NCI-H146 (cell line): Measurements from ENCODE around the gene TLE6.
"Not testable (repeated sequence)": the region's sequence is repeated elsewhere in the genome, so short reads cannot be mapped to it uniquely, and the experiment has no call there.

Source experiments
- DNase-seq: peaks from one replicate; lab custom pipeline; 2025; lab: John Stamatoyannopoulos, UW

The TLE6 gene

GRCh38 chr19:2974342-2975041 lies 2.9 kb upstream of the TLE6 start:
- DNase-seq, result no peak

GRCh38 chr19:2976609-2977000 lies 759 bp upstream of the TLE6 start:
- DNase-seq, result no peak

- DNase-seq, result no peak
These were observed 378 bp downstream of the TLE6 start for GRCh38 chr19:2977746-2978138.

GRCh38 chr19:2978166-2978767 lies 903 bp downstream of the TLE6 start:
- DNase-seq, result no peak

GRCh38 chr19:2978772-2979171 lies 1.4 kb downstream of the TLE6 start:
- DNase-seq, result no peak

- no peak for DNase-seq
These were observed 4.5 kb downstream of the TLE6 start for GRCh38 chr19:2981898-2982297.

- no peak for DNase-seq
These were observed 5.2 kb downstream of the TLE6 start for GRCh38 chr19:2982561-2982960.

- peak; percentile 16 for DNase-seq
These were observed 5.6 kb downstream of the TLE6 start for GRCh38 chr19:2982983-2983350.

- peak; percentile 88 for DNase-seq
These were observed 6.2 kb downstream of the TLE6 start for GRCh38 chr19:2983351-2984214.

GRCh38 chr19:2984215-2984528 lies 6.8 kb downstream of the TLE6 start:
- DNase-seq, result no peak

GRCh38 chr19:2986951-2987524 lies 9.7 kb downstream of the TLE6 start:
- peak; percentile 68 for DNase-seq

GRCh38 chr19:2987797-2988196 lies 10.4 kb downstream of the TLE6 start:
- DNase-seq, result no peak

- DNase-seq, result no peak
These were observed 11.2 kb downstream of the TLE6 start for GRCh38 chr19:2988568-2988967.

- DNase-seq, result no peak
These were observed 12.0 kb downstream of the TLE6 start for GRCh38 chr19:2989236-2989946.

GRCh38 chr19:2992333-2992732 lies 15.0 kb downstream of the TLE6 start:
- DNase-seq, result not testable (repeated sequence)

GRCh38 chr19:2992958-2993357 lies 15.6 kb downstream of the TLE6 start:
- no peak for DNase-seq

- DNase-seq, result no peak
These were observed 16.2 kb downstream of the TLE6 start for GRCh38 chr19:2993579-2993978.

- no peak for DNase-seq
These were observed 17.3 kb downstream of the TLE6 start for GRCh38 chr19:2994588-2995131.

GRCh38 chr19:2997720-2998119 lies 20.4 kb downstream of the TLE6 start:
- DNase-seq, result no peak

GRCh38 chr19:2998642-2999041 lies 21.3 kb downstream of the TLE6 start:
- DNase-seq, result no peak

- no peak for DNase-seq
These were observed 24.0 kb downstream of the TLE6 start for GRCh38 chr19:3001235-3001800.

- no peak for DNase-seq
These were observed 25.7 kb downstream of the TLE6 start for GRCh38 chr19:3003046-3003445.
